NCI-H526 treated with DMSO at 0.1 percent for 48 hours (cell line): ENCODE results near the gene AKR1C4.
"Not testable (repeated sequence)": the region's sequence is repeated elsewhere in the genome, so short reads cannot be mapped to it uniquely, and the experiment has no call there.

Experiments
- DNase-seq: peaks from one replicate; lab custom pipeline; 2025; lab: John Stamatoyannopoulos, UW

The AKR1C4 gene

GRCh38 chr10:5196702-5197113 lies at the start of gene AKR1C4:
Gene AKR1C4, plus strand, starts transcription at chr10:5196837. Its CDS starts 31 bp downstream, at chr10:5196868.
- DNase-seq = peak; percentile 5

DNA sequence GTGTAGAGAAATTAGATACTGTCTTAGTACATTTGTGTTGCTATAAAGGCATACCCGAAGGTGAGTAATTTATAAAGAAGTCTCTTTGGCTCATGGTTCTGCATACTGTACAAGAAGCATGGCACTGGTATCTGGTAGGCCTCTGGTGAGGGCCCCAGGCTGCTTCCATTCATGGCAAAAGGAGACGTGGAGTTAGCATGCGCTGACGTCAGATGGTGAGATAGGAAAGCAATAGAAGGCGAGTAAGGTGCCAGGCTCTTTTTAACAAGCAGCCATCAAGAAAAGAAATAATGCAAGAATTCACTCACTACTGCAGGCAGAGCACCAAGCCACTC lies 49.8 kb upstream of the AKR1C4 start:
- DNase-seq = no peak

DNA sequence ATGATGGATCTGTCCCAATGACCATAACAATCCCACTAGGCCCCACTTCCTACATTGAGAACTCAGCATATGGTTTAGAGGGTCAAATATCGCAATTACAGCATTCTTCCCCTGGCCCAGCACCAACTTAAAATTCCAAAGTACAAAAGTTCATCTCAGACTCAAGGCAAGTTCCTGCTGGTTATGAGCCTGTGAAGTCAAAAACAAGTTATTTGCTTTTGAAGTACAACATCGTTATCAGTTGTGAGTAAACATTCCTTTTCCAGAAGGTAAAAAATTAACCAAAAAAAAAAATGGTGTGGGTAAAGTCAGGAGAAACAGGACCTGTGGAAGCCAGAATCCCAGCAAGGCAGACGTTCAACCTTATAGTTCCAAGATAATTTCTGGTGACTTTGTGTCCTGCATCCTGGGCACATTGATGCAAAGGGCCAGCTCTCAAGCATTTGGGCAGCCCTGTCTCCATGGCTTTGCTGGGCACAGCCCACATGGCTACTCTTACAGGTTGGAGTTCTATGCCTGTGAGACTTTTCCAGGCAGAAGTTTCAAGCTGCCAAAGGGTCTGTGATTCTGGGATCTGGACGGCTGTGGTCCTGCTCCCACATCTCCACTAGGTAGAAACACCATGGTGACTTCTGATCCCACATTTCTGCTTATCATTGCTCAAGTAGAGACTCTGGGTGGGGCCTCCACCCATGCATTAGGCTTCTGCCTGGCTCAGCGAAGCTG lies 49.2 kb upstream of the AKR1C4 start:
- DNase-seq = no peak

DNA sequence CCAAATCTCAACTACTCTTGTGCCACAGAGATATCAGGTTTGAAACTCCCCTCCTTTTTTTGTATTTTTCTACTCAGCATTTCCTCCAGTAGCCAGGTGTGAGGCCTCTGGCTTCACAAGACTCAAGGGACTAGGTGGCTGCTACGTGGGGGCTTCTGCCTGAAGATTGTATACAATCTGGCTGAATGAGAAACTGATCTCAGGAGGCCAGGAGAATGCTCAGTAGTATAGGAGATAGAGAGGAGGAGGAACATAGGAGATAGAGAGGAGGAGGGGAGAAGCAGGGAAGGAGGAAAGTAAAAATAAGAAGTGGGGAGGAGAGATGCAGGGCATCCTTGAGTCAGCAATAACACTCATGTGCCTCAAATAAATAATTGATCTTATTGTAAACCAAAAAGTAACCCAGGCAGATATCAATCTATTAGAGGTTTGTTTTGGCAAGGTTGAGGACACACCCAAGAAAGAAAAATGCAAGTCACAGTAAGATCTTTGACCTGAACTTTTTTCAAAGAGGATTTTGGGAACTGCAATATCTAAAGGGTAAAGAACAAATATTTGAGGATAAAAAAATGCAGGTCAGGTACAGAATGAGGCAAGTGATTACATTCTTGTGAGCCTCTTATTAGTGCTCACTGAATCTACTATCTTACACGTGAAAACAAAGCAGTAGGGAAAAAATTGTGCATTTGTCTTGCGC lies 48.5 kb upstream of the AKR1C4 start:
- no peak for DNase-seq

DNA sequence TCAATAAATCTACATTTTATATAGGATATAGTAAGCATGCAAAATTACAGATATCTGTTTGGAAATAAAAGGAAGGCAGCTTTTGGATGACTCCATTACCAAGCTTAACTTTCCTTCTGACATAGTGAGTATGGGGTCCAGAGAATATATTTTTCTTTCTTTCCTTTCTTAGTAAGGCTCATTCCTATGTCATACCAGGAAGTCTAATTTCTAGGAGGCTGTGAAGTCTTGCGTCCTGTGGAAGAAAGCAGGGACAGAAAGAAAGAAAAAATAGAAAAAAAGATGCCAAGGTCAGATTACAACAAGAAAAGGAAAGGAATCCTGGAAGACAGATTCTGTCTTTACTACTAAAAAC lies 48.0 kb upstream of the AKR1C4 start:
- DNase-seq = no peak

DNA sequence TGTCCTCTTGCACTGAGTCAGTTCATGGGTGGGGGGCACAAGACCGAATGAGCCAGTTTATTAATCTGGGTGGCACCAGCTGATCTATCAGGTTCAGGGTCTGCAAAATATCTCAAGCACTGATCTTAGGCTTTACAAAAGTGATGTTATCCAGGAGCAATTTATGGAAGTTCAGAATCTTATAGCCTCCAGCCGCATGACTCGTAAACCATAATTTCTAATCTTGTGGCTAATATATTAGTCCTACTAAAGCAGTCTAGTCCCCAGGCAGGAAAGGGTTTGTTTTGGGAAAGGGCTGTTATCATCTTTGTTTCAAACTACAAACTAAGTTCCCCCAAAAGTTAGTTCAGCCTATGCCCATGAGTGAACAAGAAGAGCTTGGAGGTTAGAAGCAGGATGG lies 45.6 kb upstream of the AKR1C4 start:
- no peak for DNase-seq

DNA sequence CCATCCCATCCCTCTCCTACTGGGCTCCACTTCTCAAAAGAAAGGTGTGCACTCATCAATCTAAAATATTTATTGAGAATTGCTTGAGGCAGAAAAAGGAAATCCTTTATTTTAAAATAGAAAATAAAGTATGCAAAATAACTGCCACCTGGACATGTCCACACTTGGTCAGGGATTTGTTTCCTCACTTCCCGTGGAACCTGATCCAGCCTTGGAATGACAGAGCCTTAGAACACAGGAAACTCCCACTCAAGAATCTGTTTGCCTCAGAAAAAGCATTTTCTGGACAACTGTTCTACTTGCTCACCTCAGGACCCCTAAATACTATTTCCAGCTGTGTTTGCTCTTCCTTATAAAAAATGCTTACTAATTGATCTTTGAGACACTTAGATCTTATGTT lies 40.7 kb upstream of the AKR1C4 start:
- DNase-seq = no peak

DNA sequence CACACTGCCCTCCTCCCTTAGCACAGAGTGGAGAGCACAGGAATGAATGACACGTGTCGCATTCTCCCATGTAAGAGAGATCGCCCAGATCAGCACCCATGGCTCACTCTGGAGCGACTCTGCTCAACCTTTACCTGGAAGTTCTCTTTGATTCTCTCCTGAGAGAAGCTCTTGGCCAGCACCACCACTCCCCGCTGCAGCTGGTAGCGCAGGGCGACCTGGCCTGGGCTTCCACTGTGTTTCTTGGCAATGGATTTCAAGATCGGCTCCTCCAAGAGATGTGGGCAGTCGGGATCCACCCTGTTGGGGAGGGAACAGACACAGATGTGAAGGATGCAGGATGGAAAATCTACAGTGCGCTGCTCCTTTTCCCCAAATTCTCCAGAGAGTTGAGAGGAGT lies 39.1 kb upstream of the AKR1C4 start:
- DNase-seq = no peak

GRCh38 chr10:5159126-5159525 lies 37.5 kb upstream of the AKR1C4 start:
- DNase-seq = no peak

DNA sequence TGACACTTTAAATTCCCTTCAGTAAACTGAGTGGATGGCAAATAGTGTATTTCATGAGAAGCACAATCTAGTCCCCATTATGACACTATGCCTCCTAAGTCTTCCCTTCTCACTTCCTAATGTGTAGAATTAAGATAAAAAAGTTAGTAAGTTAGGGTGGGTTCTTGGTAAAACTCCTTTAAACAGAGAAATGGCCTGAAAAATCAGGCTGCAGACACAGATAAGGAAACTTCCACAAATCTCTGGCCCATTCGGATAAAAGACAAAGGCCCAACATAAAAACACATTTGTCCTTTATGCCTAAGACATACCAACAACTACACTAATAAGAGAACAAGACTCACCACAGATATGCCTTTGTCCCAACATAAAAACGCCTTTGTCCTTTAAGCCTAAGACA lies 33.1 kb upstream of the AKR1C4 start:
- DNase-seq = no peak

- DNase-seq = no peak
Measured at GRCh38 chr10:5165738-5166137, 30.9 kb upstream of the AKR1C4 start.

DNA sequence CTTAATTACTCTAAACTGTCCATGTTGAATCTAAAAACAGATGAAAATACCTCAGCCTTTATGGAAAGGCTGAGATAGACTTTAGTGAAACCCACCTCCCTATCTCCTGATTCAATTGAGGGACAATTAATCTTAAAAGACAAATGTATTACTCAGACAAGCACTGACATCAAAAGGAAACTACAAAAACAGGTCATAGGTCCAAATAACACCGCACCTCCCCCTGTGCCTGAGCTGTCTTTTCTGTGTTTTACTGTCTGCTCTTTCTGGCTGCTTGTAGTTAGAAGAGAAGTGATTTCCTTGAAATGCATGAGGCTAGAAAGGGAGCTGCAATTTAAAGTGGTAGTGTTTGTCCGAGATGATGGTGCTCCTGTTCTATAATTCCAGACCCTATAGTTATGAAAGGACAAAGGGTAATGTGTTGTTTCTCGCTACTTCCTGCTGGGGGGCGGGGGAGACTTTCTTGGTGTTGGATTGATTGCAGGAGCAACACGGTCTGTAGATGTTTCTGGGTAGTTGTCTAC lies 27.7 kb upstream of the AKR1C4 start:
- DNase-seq = no peak

- DNase-seq = not testable (repeated sequence)
Measured at GRCh38 chr10:5175581-5175980, 21.1 kb upstream of the AKR1C4 start.

GRCh38 chr10:5180503-5180902 lies 16.1 kb upstream of the AKR1C4 start:
- DNase-seq = not testable (repeated sequence)

DNA sequence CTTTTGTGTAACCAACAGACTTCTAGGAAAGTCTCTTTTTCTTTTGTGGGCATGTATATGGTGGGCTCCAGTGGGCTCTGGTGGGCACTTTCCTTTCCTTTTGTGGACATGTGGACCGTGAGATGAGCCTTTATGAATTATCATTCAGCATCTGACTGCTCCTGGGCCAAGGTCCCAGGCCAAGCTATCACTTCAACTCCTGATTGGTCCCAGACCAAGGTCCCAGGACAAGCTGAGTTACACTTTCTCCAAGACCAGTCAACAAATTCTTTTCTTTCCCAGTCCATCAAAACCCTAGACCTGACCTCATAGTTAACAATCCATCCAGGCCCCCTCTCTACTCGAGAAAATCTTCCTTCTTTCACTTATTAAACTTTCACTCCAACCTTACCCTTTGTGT lies 12.7 kb upstream of the AKR1C4 start:
- no peak for DNase-seq

DNA sequence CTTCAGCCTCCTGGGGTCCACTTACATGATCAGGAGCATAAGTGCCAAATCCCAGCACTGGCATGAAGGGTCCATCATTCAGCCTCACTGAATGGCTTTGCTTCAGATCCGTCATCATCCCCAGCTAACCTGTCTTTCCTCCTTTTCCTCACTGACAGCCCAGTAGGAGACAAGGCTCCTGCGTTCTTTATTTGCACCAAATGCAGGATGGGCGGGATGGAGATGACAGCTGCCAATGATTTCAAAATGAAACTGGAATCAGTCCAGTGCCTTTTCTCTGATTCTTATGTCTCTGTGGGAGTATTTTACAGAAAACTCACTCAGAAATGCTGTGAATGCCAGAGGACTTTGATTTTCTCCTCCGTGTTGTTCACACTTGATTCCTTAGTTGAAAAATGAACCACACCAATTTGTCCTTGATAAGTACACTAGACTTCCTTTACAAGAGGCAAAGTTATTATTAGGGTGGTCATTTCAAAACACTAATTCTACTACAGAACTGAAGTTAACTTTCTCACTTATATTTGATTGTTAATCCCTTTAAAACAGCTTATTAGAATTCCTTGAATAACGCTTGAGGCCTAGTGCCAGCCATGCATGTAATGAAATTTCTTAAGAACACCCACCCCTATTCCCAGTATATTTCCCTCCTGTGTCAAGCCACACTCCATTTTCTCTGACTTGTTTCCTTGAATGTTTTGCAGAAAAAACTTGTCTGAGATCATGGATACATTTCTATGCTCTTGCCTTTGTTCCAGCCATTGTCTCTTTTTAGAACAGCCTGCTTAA lies 11.5 kb upstream of the AKR1C4 start, which contains the start of gene AKR1C8:
Gene AKR1C8, minus strand, starts transcription at position 164 of the 789 bp plus-strand sequence. Its CDS starts 46 bp downstream, at position 118.
- DNase-seq = no peak

- DNase-seq = no peak
Measured at GRCh38 chr10:5187867-5188266, 8.8 kb upstream of the AKR1C4 start.

DNA sequence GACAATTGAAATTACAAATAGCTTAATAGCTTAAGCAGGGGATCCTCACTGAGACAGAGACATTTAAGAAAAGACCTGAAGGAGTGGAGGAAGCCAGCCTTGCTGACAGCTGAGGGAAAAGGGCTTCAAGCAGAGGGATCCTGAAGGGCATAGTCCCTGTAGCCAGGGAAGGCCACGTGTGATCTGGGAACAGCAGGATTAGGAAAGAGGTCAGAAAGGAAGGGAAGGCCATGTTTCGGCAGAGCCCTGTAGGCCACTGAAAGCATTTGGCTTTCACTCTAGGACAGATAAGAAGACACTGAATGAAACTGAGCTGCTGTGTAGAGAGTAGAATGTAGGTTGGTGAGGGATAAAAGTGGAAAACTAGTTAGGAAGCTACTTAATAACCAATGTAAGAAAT lies 8.3 kb upstream of the AKR1C4 start:
- no peak for DNase-seq

GRCh38 chr10:5194431-5194830 lies 2.2 kb upstream of the AKR1C4 start:
- no peak for DNase-seq

DNA sequence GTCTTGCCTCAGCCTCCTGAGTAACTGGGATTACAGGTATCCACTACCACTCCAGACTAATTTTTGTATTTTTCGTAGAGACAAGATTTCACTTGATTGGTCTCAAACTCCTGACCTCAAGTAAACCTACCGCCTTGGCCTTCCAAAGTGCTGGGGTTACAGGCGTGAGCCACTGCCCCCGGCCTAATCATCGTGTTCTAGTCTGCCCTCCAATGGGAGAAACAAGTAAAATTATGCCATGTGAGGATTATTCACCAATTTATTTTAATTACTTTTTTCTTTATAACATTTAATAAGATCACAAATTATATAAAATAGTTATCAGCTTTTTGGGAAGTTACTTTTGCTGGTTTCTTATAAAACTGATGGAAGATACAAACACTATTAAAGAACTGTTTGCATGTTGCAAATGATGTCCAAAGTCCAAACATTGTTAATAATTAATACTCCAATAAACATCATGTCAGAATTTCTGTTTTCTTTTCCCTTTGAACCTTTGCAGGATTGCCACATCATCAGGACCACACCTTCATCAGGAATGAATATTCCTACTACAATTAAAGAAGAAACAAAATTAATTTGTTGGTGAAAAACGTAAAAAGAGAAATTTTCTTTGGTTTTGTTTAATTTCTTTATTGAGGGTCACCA lies 786 bp upstream of the AKR1C4 start:
- no peak for DNase-seq

- DNase-seq = no peak
Measured at GRCh38 chr10:5198386-5198785, 1.7 kb downstream of the AKR1C4 start.

GRCh38 chr10:5199398-5199797 lies 2.8 kb downstream of the AKR1C4 start:
- no peak for DNase-seq
